Measurements from ENCODE around the gene ACAD10.

Gene ACAD10

DNA sequence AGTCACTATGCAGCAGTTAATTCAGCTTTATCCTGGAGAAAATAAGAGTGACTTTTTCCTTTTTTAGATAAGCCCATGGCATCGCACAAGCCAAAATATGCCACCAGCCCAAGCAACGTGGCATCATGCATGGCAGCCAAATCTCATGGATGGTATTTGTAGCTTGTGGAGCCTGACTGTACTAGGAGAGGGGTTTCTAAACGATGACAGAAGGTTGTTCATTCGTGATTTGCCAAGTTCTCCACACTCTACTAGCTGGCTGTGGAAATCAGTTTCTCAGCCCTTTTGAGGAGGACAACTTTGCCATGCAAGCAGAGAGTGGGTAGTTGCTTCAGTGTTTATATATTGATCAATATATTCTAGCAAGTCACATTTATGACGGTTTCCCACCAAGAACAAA, 45.3 kb upstream of the ACAD10 start:
- Histone ChIP-seq H3K27ac (ENCODE audit: low read depth, low read length) (no peak overlapping the region), H3K9me2 (replicated peaks; ENCODE audit: control insufficient read depth, low read length) (no peaks in the 10 kb centered on the region), H3K27me3 (ENCODE audit: control insufficient read depth, low read length) (no peaks in the 10 kb centered on the region), H3K4me2 (ENCODE audit: low read length) (no peak overlapping the region), H3K9me3 (ENCODE audit: control insufficient read depth, insufficient read depth, low read length) (no peaks in the 10 kb centered on the region), H3K4me1 (ENCODE audit: control insufficient read depth, low read length) (no peaks in the 10 kb centered on the region), H3K4me3 (ENCODE audit: low read length) (no peak overlapping the region), H3K36me3 (ENCODE audit: control insufficient read depth, low read length) (peaks cover 35% of the 10 kb centered on the region), H3K79me2 (ENCODE audit: control insufficient read depth, low read length) (no peaks in the 10 kb centered on the region), H4K20me1 (ENCODE audit: control insufficient read depth, insufficient read depth, low read depth, low read length) (no peaks in the 10 kb centered on the region), H3F3A (ENCODE audit: control insufficient read depth, insufficient read depth) (no peaks in the 10 kb centered on the region)
- no peak for TF ChIP-seq EZH2phosphoT487 (IDR thresholded peaks at IDR 0.05; ENCODE audit: borderline replicate concordance, low read length)
- TF ChIP-seq, protein P1, sequence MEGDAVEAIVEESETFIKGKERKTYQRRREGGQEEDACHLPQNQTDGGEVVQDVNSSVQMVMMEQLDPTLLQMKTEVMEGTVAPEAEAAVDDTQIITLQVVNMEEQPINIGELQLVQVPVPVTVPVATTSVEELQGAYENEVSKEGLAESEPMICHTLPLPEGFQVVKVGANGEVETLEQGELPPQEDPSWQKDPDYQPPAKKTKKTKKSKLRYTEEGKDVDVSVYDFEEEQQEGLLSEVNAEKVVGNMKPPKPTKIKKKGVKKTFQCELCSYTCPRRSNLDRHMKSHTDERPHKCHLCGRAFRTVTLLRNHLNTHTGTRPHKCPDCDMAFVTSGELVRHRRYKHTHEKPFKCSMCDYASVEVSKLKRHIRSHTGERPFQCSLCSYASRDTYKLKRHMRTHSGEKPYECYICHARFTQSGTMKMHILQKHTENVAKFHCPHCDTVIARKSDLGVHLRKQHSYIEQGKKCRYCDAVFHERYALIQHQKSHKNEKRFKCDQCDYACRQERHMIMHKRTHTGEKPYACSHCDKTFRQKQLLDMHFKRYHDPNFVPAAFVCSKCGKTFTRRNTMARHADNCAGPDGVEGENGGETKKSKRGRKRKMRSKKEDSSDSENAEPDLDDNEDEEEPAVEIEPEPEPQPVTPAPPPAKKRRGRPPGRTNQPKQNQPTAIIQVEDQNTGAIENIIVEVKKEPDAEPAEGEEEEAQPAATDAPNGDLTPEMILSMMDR (IDR thresholded peaks at IDR 0.05; ENCODE audit: low read depth, low read length, poor library complexity, severe bottlenecking) = no peak

DNA sequence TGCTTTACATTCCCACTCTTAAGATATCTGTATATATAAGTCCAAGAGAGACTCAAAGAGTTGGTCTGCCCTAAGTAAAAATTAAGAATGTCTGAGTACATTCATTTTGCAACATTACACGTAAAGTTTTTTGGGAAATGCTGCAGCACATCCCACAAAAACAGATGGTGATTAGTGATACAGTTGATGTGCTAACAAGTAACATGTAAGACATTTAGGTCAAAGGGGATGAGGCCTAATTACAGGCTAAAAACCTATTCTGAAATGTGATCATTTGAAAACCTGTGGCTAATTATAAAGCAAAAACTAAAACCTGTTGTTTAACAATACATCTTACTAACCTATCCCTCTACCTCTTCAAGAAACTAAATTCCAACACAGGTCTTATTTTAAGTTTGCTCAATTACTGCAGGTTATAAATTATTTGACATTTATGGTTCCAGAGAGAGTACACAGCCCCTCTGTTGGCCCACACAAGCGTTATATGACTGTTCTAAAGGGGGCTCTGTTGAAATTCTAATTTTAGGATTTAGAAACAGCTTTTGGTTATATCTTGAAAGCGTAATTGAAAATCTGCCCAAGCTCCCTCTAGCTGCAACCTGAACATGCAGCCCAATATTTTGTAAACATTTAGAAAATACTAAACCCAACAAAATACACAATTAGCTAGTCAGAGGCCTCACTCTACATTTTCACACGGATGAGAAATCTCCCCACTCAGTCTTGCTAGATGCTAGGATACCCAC, 43.0 kb upstream of the ACAD10 start:
- Histone ChIP-seq H4K20me1 (ENCODE audit: control insufficient read depth, insufficient read depth, low read depth, low read length) (no peaks in the 10 kb centered on the region), H3K36me3 (ENCODE audit: control insufficient read depth, low read length) (peaks cover 55% of the 10 kb centered on the region), H3K27me3 (ENCODE audit: control insufficient read depth, low read length) (no peaks in the 10 kb centered on the region), H3K27ac (ENCODE audit: low read depth, low read length) (no peak overlapping the region), H3K4me3 (ENCODE audit: low read length) (no peak overlapping the region), H3F3A (ENCODE audit: control insufficient read depth, insufficient read depth) (no peaks in the 10 kb centered on the region), H3K9me2 (replicated peaks; ENCODE audit: control insufficient read depth, low read length) (no peaks in the 10 kb centered on the region), H3K4me2 (ENCODE audit: low read length) (no peak overlapping the region), H3K4me1 (ENCODE audit: control insufficient read depth, low read length) (no peaks in the 10 kb centered on the region), H3K79me2 (ENCODE audit: control insufficient read depth, low read length) (no peaks in the 10 kb centered on the region), H3K9me3 (ENCODE audit: control insufficient read depth, insufficient read depth, low read length) (no peaks in the 10 kb centered on the region)
- no peak for TF ChIP-seq EZH2phosphoT487 (IDR thresholded peaks at IDR 0.05; ENCODE audit: borderline replicate concordance, low read length)
- TF ChIP-seq, protein P1 (IDR thresholded peaks at IDR 0.05; ENCODE audit: low read depth, low read length, poor library complexity, severe bottlenecking) = no peak

DNA sequence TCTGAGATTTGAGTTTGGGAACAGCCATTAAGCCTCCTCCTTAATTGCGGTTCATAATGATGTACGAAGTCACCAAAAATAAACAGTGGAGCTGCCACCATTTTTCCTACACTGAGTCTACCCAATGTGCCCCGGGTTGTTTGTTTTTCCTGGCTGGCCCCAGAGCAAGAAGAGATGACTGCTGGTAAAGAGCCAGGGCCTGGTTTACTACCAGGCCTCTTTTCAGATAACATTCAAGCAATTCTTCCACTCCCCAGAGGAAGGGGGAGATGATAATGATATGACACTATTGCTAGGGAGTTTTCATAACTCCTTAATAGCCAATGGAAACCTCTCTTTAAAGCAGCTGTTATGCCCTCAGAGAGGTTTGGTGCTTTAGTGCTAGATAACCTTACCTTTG, 42.4 kb upstream of the ACAD10 start:
- Histone ChIP-seq H3K4me3 (ENCODE audit: low read length) (no peak overlapping the region), H3K36me3 (ENCODE audit: control insufficient read depth, low read length) (peaks cover 54% of the 10 kb centered on the region), H3K27me3 (ENCODE audit: control insufficient read depth, low read length) (no peaks in the 10 kb centered on the region), H3K27ac (ENCODE audit: low read depth, low read length) (no peak overlapping the region), H3K9me3 (ENCODE audit: control insufficient read depth, insufficient read depth, low read length) (no peaks in the 10 kb centered on the region), H3K4me2 (ENCODE audit: low read length) (no peak overlapping the region), H3K9me2 (replicated peaks; ENCODE audit: control insufficient read depth, low read length) (no peaks in the 10 kb centered on the region), H3K4me1 (ENCODE audit: control insufficient read depth, low read length) (no peaks in the 10 kb centered on the region), H4K20me1 (ENCODE audit: control insufficient read depth, insufficient read depth, low read depth, low read length) (no peaks in the 10 kb centered on the region), H3K79me2 (ENCODE audit: control insufficient read depth, low read length) (no peaks in the 10 kb centered on the region), H3F3A (ENCODE audit: control insufficient read depth, insufficient read depth) (no peaks in the 10 kb centered on the region)
- TF ChIP-seq, protein P1 (IDR thresholded peaks at IDR 0.05; ENCODE audit: low read depth, low read length, poor library complexity, severe bottlenecking) = no peak
- TF ChIP-seq EZH2phosphoT487 (IDR thresholded peaks at IDR 0.05; ENCODE audit: borderline replicate concordance, low read length) = no peak

Data from DOHH2 (cell line).